HG03066 (cell line): Measurements from ENCODE around the gene KCNK4.

Experiments used
- ATAC-seq: cut with Tn5 transposase; IDR thresholded peaks from one replicate; pipeline ENCODE4 v1.9.1; 2021; ENCODE audit warnings: low read depth; ENCODE audit not compliant: unreplicated experiment

KCNK4 gene

GRCh38 chr11:64253043-64253442 is 38.1 kb upstream of the KCNK4 start:
- no peak for ATAC-seq

GRCh38 chr11:64253481-64253880 is 37.6 kb upstream of the KCNK4 start:
- ATAC-seq = no peak

DNA sequence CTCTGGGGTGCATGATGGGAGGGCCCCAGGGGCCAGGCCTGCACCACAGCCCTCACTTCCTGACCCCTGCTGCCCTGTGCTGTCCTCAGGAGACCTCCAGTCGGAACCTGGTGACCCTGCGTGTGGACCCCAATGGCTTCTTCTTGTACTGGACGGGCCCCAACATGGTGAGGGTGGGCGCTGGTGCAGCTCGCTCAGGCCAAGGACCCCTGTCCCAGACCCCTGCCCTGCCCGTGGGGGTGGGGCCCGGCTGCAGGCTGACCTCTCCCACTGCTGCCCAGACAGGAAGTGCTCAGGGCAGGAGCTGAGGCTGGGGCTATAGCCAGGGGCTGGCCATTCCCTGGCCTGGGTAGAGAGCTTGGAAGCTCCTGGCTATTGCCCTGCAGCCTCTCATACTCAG is 36.8 kb upstream of the KCNK4 start:
- no peak for ATAC-seq

DNA sequence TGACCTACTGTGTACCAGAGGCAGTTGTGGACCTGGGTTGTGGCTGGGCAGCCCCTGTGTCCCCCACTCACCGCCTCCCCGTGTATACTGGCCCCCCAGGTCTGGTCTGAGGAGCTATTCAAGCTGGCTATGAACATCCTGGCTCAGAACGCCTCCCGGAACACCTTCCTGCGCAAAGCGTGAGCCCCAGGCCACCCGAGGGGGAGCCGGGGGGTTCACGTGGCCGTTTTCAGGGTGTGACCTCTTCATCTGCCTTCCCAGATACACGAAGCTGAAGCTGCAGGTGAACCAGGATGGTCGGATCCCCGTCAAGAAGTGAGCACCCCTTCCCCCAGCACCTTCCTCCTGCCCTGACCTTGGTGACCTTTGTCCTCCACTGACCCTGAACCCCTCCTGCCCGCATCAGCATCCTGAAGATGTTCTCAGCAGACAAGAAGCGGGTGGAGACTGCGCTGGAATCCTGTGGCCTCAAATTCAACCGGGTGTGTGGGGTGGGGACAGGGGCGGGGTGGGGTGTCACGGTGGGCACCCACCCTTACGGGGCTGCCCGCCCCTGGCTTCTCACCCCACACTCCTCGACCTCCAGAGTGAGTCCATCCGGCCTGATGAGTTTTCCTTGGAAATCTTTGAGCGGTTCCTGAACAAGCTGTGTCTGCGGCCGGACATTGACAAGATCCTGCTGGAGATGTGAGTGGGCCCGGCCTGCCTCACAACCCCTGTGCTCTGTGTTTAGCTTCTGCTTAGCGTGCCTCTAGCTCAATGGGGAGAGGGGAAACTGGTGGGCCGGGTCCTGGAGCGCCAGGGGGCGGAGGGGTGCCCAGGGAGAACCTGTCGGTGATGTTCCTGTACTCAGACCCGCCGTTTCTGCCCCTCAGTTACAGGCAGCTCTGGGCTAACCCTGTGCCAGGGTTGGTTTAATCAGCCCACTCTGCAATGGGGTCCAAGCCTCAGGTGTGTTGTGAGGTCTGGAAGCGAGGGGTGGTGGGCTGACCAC is 35.7 kb upstream of the KCNK4 start:
- ATAC-seq = no peak

- ATAC-seq = no peak
Observed at GRCh38 chr11:64256300-64256699, 34.8 kb upstream of the KCNK4 start.

- no peak for ATAC-seq
Observed at GRCh38 chr11:64258356-64258755, 32.7 kb upstream of the KCNK4 start.

GRCh38 chr11:64258946-64259532 is 32.1 kb upstream of the KCNK4 start:
- ATAC-seq = no peak

GRCh38 chr11:64259533-64260067 is 31.5 kb upstream of the KCNK4 start:
- ATAC-seq = no peak

GRCh38 chr11:64260147-64260708 is 30.9 kb upstream of the KCNK4 start:
- no peak for ATAC-seq

GRCh38 chr11:64261556-64262080 is 29.5 kb upstream of the KCNK4 start:
- ATAC-seq = no peak

GRCh38 chr11:64262271-64263002 is 28.7 kb upstream of the KCNK4 start:
- no peak for ATAC-seq

DNA sequence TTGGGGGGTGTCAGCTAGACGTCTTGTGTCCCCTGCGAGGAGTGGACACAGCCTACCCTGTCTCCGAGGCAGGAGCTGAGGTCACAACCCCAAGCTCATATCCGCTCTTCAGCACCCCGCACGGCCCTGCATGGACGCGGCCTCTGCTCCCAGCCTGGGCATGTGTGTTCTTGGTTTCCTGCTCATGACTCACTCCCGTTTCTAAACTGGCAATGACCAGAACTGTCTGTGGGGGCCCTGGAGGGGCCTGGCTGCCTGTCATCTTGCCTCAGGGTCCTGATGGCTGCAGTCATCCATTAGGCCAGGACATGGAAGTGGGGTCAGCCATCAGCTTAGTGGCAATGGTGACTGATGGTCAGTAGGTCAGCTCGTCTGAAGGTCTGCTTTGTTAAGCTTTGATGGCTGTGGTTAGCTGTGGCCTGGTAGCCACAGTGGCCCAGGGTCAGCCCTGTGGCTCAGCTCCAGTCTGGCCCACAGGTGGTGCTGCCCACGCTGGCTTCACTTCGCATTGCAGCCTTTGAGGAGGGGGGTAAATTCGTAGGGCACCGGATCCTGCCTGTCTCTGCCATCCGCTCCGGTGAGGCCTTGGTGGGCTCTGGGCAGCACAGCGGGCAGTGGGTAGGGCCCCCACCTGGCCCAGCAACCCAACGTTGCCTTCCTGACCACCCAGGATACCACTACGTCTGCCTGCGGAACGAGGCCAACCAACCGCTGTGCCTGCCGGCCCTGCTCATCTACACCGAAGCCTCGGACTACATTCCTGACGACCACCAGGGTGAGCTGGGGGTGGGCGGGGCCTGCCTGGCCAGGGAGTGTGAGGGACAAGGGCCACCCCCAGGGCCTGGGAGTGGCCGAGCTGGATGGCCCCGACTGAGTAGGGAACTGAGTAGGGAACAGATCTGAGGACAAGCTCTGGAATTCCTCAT is 27.8 kb upstream of the KCNK4 start:
- ATAC-seq = no peak

GRCh38 chr11:64263947-64264317 is 27.2 kb upstream of the KCNK4 start:
- no peak for ATAC-seq

GRCh38 chr11:64264371-64264852 is 26.7 kb upstream of the KCNK4 start:
- no peak for ATAC-seq

DNA sequence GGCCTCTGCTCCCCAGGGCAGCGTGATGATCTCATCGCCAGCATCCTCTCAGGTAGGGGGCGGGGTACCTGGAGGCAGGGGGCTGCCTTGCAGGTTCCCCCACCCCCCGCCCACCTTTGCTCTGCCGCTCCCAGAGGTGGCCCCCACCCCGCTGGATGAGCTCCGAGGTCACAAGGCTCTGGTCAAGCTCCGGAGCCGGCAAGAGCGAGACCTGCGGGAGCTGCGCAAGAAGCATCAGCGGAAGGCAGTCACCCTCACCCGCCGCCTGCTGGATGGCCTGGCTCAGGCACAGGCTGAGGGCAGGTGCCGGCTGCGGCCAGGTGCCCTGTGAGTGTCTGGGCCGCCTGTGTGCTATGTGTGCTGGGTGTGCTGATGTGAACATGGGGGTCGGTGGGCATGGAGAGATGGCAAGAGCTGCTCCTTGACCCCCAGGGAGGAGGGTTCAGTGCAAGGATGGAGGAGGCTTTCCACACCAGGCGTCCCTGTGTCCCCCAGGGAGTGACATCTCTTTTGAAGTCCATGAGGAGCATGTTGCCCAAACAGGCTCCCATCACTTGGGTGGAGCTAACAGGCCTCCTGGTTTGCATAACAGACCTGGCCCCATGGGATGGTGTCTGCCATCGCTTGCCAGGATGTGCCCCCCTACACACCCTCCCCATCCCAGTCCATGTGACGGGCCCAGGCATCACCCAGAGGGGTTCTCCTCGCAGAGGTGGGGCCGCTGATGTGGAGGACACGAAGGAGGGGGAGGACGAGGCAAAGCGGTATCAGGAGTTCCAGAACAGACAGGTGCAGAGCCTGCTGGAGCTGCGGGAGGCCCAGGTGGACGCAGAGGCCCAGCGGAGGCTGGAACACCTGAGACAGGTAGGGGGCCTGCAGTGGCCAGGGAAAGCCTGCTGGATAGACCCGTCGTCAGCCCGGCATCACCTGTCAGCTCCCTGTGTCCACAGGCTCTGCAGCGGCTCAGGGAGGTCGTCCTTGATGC is 25.6 kb upstream of the KCNK4 start:
- ATAC-seq = no peak

GRCh38 chr11:64266339-64266738 is 24.8 kb upstream of the KCNK4 start:
- no peak for ATAC-seq

- no peak for ATAC-seq
Observed at GRCh38 chr11:64267207-64267945, 23.7 kb upstream of the KCNK4 start.
